Hepatocyte (in vitro differentiated cells): Measurements from ENCODE around the gene CXCR2.

Experiments
- CTCF ChIP-seq: fragments of 200-600 bp; sonication (generic); IDR thresholded peaks from 2 replicates; pipeline ENCODE4 v1.5.1; 2016; ENCODE audit warnings: antibody characterized with exemption, mild to moderate bottlenecking; ENCODE audit not compliant: poor library complexity
- EZH2 ChIP-seq: fragments of 200-600 bp; sonication (generic); IDR thresholded peaks from 2 replicates; pipeline ENCODE4 v1.6.1; 2016; ENCODE audit warnings: antibody characterized with exemption, mild to moderate bottlenecking, borderline replicate concordance

DNA sequence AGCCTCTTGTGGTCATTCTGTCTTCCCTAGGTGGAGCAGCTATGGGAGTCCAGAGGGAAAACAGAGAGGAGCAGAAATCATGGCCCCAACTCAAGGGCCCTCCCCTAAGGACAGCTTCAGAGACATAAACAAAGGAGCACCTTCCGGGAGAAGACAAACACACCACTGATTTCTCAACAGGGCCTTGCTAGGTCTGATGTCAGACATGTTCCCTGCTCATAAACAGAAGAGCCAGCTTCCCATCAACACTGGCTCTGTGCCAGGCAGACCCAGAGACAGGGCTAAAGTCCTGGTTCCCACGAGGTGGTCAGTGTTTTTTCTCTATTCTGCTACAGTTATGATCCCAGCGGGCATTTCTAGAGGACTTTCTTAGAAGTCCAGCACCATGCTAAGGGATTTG, 19.3 kb downstream of the CXCR2 start:
- TF ChIP-seq CTCF, result no peak
- TF ChIP-seq EZH2, result no peak
